Inflammatory macrophage (primary cell): Measurements from ENCODE around the gene SELENOI.
A peak's percentile ranks its signal among the peaks of the same experiment; 100 is the strongest.

Experiments used
- DNase-seq, 2 donors: peaks; one replicate each; pipeline ENCODE4 v3.0.0-alpha.2; 2020 to 2022

The SELENOI gene

GRCh38 chr2:26412091-26412673 lies 66.2 kb downstream of the SELENOI start:
- DNase-seq, result peak; percentile 77 to 90

- DNase-seq, result peak; percentile 17 to 43
Measured at GRCh38 chr2:26414311-26414710, 68.4 kb downstream of the SELENOI start.

- DNase-seq, result no peak
Measured at GRCh38 chr2:26421961-26422360, 76.0 kb downstream of the SELENOI start.

DNA sequence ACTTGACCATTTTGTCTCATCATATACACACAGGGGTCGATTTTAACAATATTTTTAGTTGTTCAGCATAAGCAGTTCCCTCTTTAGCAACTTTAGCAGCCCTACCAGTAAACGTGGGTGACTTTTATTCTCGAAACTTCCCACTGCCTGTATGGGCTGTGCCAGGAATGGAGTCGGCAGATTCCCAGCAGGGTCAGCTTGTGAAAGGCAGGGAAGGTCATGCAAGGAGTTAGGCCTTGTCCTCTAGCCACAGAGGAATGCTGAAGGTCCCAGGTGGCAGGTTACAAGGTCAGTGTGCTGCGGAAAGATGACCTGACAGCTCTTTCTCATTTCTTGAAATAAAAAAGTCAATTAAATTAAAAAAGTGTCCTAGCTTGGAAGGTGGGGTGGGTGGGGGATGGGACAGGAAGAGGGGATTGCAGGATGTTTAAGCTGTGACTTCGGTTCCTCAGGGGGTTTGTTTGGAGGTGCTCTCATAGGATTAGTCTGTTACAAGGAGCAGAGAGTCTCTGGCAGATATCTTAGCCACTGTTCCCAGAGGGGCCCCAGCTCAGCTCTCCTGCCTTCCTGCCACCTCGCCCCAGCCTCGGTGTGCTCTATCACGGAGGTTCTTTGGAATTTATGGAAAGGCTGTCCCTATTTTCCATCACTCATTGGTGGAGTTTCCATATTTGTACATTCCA lies 77.1 kb downstream of the SELENOI start:
- no peak for DNase-seq

DNA sequence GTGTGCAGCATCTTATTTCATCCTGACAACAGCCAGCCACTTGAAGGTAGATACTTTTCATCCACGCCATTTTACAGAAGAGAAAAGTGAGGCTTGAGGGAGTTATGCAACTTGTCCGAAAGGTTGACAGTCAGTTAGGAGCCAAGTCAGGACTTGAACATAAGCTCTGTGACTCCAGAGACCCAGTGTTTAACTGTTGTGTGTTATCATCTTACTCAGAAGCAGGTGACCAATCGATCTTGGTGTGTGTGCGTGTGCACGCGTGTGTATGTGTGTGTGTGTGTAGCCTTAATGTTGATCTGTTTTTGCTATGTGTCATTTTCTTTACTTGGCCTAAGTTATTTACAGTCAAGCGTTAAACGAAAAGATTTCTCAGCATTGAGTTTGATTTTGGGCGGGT lies 77.8 kb downstream of the SELENOI start:
- DNase-seq, result no peak

DNA sequence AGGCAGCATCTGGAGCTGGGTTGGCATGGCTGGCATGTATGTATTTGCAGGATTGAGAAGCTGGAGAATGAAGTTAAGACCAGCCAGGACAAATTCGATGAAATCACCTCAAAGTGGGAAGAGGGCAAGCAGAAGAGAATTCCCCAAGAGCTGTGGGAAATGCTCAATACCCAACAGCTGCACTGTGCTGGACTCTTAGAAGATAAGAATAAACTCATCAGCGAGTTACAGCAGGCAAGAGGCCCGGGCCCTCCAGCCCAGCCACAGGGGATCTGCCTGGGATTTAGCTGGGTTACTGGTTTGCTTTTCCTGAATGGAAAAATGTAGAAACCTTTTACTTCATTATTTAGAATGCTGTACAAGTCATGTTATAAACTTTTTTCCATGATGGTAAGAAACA lies 78.3 kb downstream of the SELENOI start:
- DNase-seq, result no peak

GRCh38 chr2:26428846-26429245 lies 82.9 kb downstream of the SELENOI start:
- DNase-seq, result no peak

- DNase-seq, result peak in 1 of 2 donors; percentile 8
Measured at GRCh38 chr2:26429779-26430578, 84.0 kb downstream of the SELENOI start.

GRCh38 chr2:26430826-26431225 lies 84.9 kb downstream of the SELENOI start:
- DNase-seq, result no peak

GRCh38 chr2:26432363-26432762 lies 86.4 kb downstream of the SELENOI start:
- DNase-seq, result no peak

DNA sequence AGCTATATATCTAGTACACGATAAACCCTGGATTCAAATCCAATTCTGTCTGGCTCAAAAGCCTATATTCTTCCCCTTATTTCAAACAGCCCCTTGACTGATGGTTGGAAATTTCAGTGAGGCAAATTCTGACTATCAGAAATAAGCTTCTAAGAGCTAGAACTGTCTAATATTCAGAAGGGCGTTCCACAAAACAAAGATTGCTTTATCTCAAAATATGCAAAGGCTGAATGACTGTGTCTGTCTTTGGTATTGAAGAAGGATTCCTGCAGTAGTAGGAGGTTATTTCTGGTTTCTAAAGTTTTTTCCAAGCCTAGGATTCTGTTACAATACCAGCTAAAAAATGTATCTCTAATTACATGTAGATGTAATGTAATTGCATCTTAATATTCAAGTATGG lies 86.9 kb downstream of the SELENOI start:
- no peak for DNase-seq

DNA sequence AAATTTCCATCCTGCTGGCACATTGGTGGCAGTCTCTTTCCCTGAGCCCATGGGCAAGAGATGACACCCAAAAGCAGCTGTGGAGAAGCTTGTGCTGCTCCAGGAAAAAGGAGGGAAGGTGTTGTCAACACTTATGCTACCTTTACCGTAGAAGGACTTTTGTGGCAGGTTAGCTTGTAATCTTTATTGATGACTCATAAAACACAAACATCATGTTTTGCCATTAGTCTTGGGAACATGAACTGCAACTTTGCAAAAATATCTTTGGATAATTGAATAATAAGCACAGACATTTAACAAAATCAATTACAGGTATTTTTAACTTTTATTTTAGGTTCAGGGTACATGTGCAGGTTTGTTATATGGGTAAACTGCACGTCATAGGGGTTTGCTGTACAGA lies 89.2 kb downstream of the SELENOI start:
- DNase-seq, result no peak

- no peak for DNase-seq
Measured at GRCh38 chr2:26438526-26438925, 92.6 kb downstream of the SELENOI start.

GRCh38 chr2:26438926-26439325 lies 93.0 kb downstream of the SELENOI start:
- no peak for DNase-seq

DNA sequence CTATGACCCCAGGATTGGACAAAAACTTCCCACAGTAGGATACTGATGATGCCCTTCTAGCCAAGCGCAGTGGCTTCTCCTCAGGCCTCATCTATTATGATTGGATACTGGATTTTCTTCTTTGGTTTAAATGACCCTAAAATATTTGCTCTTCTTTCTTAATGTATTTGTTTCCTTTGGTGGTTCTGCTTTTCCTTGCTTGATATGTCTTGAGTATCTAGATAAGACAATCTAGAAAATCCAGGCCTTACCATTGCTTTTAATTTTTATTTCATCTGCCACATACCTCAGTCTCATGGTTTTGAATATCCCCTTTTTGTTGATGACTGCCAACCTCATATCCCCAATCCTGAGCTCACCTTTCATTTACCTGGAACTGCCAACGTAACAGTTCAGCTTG lies 96.4 kb downstream of the SELENOI start:
- DNase-seq, result no peak

DNA sequence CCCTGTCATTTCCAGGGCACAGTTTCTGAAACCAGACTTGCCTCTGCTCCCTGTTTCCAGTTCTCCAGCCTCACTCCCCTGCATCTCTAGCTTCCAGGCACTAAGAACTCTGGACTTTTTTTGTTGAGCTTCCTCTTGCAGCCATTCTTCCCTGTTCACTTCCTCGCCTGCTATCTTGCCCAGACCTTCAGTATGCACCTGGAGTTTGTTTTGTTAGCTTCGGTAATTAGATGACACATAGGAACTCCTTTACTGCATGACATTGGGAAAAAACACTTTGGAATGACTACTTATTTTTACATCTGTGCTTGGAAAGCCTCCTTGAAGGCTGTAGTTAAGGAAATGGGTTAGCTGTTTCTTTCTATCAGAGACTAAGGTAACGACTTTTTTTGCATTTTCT lies 96.8 kb downstream of the SELENOI start:
- DNase-seq, result no peak

DNA sequence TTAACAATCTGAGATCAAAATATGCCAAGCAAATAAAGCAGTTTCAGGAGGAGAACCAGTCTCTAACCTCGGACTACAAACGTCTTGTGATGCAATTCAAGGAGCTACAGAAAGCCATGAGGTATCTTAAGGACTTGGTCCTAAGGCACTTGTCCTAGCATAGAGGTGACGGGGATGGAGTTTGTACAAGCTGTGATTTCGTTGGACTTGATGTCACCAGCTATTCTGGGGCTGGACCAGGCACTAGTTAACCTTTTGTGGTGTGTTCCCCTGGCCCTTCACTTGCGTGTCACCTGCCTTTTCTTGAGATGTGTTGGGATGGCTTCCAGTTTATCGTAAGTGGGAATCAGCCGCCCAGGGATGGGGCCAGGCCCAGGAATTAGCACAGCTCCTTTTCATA lies 98.3 kb downstream of the SELENOI start:
- no peak for DNase-seq
